ENCODE results near the gene IQSEC3. TPM values are rescaled to one million over a fixed set of nuclear protein-coding genes. Genes with fewer than 3 reads are reported as not detected.

The IQSEC3 gene
- total and polyA plus RNA-seq, 2 of the 13 experiments (the other 11 are each of a cell fraction or from before 2014, with no cell fraction given) = not detected

DNA sequence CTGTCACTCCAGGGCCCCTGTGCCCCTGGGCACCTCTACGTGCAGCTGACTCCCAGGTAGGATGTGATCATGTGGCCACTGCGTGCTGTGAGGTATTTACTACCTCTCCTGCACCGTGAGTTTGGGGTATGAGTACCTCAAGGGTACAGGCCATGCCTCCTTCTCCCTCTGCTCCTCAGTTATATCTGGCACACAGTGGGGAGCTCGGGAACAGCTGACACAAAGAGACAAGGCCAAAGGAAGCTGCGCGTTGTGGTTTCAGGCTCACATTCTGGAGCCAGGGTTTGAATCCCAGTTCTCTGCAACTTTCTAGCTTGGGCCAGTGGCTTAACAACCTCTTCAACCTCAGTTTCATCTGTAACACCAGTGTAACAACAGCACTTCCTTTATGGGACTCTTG, 155.2 kb downstream of the IQSEC3 start:
- peaks cover 0 to 1% of the 10 kb centered on the region in 2 experiments; a peak in 1 of 5 replicates for H3K27me3 ChIP-seq (ENCODE audit: control insufficient read depth in 1 of 2, insufficient read depth in 2 of 2, low read length in 2 of 2)
- 61% methylated on average over 6 of the region's 6 CpGs for WGBS (ENCODE audit: low lambda C conversion rate)
- H3K9ac ChIP-seq (ENCODE audit: insufficient read depth, low read depth, low read length) = no peak overlapping the region
- intact Hi-C loops (cut with micrococcal nuclease; ENCODE audit: unreplicated experiment) = no loop called here
- no peak overlapping the region for H3K4me3 ChIP-seq (replicated peaks in 1 of 3; ENCODE audit: insufficient read depth in 1 of 3, low read depth in 2 of 3, low read length in 3 of 3)
- TF ChIP-seq SAP130 (CRISPR knock-in tag; IDR thresholded peaks at IDR 0.05; ENCODE audit: low read depth) (no peak), ZNF10 (CRISPR knock-in tag; IDR thresholded peaks at IDR 0.05; ENCODE audit: borderline replicate concordance, low read depth) (no peak), ZNF205 (CRISPR knock-in tag; IDR thresholded peaks at IDR 0.05) (no peak), ZKSCAN8 (CRISPR knock-in tag; IDR thresholded peaks at IDR 0.05; ENCODE audit: borderline replicate concordance) (no peak), TMF1 (CRISPR knock-in tag; IDR thresholded peaks at IDR 0.05; ENCODE audit: low read depth) (no peak), GPBP1L1 (CRISPR knock-in tag; IDR thresholded peaks at IDR 0.05) (no peak), JARID2 (CRISPR knock-in tag; IDR thresholded peaks at IDR 0.05; ENCODE audit: insufficient replicate concordance) (no peak), PPARG (CRISPR knock-in tag; conservative IDR thresholded peaks at IDR 0.05) (no peak), GATA4 (IDR thresholded peaks at IDR 0.05; ENCODE audit: borderline replicate concordance, low read depth) (no peak), ZNF781 (CRISPR knock-in tag; IDR thresholded peaks at IDR 0.05; ENCODE audit: borderline replicate concordance, not compliant biosample characterization) (no peak)
- TF ChIP-seq, protein P1, sequence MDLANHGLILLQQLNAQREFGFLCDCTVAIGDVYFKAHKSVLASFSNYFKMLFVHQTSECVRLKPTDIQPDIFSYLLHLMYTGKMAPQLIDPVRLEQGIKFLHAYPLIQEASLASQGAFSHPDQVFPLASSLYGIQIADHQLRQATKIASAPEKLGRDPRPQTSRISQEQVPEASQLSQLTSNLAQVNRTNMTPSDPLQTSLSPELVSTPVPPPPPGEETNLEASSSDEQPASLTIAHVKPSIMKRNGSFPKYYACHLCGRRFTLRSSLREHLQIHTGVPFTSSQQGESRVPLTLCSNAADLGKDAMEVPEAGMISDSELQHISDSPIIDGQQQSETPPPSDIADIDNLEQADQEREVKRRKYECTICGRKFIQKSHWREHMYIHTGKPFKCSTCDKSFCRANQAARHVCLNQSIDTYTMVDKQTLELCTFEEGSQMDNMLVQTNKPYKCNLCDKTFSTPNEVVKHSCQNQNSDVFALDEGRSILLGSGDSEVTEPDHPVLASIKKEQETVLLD (CRISPR knock-in tag; IDR thresholded peaks at IDR 0.05; ENCODE audit: low read depth) = no peak
- TF ChIP-seq, protein P2, sequence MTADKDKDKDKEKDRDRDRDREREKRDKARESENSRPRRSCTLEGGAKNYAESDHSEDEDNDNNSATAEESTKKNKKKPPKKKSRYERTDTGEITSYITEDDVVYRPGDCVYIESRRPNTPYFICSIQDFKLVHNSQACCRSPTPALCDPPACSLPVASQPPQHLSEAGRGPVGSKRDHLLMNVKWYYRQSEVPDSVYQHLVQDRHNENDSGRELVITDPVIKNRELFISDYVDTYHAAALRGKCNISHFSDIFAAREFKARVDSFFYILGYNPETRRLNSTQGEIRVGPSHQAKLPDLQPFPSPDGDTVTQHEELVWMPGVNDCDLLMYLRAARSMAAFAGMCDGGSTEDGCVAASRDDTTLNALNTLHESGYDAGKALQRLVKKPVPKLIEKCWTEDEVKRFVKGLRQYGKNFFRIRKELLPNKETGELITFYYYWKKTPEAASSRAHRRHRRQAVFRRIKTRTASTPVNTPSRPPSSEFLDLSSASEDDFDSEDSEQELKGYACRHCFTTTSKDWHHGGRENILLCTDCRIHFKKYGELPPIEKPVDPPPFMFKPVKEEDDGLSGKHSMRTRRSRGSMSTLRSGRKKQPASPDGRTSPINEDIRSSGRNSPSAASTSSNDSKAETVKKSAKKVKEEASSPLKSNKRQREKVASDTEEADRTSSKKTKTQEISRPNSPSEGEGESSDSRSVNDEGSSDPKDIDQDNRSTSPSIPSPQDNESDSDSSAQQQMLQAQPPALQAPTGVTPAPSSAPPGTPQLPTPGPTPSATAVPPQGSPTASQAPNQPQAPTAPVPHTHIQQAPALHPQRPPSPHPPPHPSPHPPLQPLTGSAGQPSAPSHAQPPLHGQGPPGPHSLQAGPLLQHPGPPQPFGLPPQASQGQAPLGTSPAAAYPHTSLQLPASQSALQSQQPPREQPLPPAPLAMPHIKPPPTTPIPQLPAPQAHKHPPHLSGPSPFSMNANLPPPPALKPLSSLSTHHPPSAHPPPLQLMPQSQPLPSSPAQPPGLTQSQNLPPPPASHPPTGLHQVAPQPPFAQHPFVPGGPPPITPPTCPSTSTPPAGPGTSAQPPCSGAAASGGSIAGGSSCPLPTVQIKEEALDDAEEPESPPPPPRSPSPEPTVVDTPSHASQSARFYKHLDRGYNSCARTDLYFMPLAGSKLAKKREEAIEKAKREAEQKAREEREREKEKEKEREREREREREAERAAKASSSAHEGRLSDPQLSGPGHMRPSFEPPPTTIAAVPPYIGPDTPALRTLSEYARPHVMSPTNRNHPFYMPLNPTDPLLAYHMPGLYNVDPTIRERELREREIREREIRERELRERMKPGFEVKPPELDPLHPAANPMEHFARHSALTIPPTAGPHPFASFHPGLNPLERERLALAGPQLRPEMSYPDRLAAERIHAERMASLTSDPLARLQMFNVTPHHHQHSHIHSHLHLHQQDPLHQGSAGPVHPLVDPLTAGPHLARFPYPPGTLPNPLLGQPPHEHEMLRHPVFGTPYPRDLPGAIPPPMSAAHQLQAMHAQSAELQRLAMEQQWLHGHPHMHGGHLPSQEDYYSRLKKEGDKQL (CRISPR knock-in tag; IDR thresholded peaks at IDR 0.05; ENCODE audit: low read depth) = no peak
- CTCF ChIA-PET (ENCODE audit: low intra/inter-chr PET ratio, low total read pairs) = no interaction called here
- no peaks in the 10 kb centered on the region for H3K79me2 ChIP-seq (ENCODE audit: insufficient read depth, low read length)
- BruUV-seq (replicated peaks) = no TSS peak
- no peak overlapping the region for H2AFZ ChIP-seq (ENCODE audit: low read length)
- POLR2A ChIA-PET = no interaction called here
- peaks cover 7% of the 10 kb centered on the region for H3K4me1 ChIP-seq (ENCODE audit: insufficient read depth, low read length)
- no peaks in the 10 kb centered on the region for H3K36me3 ChIP-seq (replicated peaks in 1 of 2; ENCODE audit: control insufficient read depth in 1 of 2, insufficient read depth in 2 of 2, low read length in 2 of 2)
- no peaks in the 10 kb centered on the region for H4K20me1 ChIP-seq (ENCODE audit: insufficient read depth, low read length)
- FAIRE-seq (no peak), DNase-seq (ENCODE audit: low spot score) (no peak), ATAC-seq (no peak)
- no peaks in the 10 kb centered on the region for H3K9me3 ChIP-seq (ENCODE audit: low read length)
- H3K4me2 ChIP-seq (ENCODE audit: low read depth, low read length) = no peak overlapping the region
- H3K27ac ChIP-seq (ENCODE audit: extremely low read length, insufficient read depth, low read length) = no peak overlapping the region
- in situ Hi-C loops (cut with HindIII; ENCODE audit: extremely low pct_ligation_motif_present, low pct_unique_long_range_greater_than_20kb) = no loop called here
